Suprapubic skin (tissue), 4 donors: ENCODE data around the gene HCFC1.

Experiments used
- POLR2A ChIP-seq, 2 donors: fragments of 450-650 bp; IDR thresholded peaks; one replicate each; pipeline ENCODE4 v1.6.1; 2017; ENCODE audit warnings: antibody characterized with exemption in 2 of 2, mild to moderate bottlenecking in 2 of 2, moderate library complexity in 2 of 2
- POLR2AphosphoS5 ChIP-seq, 3 donors: sonication (generic); formaldehyde crosslinking; IDR thresholded peaks; one replicate each; pipeline ENCODE4 v1.6.1; 2017; ENCODE audit warnings: antibody characterized with exemption in 3 of 3
- TF ChIP-seq, protein P1 (sequence below), 2 donors: fragments of 200-600 bp in 1 of 2; fragments of 450-650 bp in 1 of 2; sonication (generic) in 1 of 2; IDR thresholded peaks; one replicate each; pipeline ENCODE4 v1.5.1; 2016 to 2019; ENCODE audit warnings: antibody characterized with exemption in 2 of 2, mild to moderate bottlenecking in 1 of 2, moderate library complexity in 1 of 2

DNA sequence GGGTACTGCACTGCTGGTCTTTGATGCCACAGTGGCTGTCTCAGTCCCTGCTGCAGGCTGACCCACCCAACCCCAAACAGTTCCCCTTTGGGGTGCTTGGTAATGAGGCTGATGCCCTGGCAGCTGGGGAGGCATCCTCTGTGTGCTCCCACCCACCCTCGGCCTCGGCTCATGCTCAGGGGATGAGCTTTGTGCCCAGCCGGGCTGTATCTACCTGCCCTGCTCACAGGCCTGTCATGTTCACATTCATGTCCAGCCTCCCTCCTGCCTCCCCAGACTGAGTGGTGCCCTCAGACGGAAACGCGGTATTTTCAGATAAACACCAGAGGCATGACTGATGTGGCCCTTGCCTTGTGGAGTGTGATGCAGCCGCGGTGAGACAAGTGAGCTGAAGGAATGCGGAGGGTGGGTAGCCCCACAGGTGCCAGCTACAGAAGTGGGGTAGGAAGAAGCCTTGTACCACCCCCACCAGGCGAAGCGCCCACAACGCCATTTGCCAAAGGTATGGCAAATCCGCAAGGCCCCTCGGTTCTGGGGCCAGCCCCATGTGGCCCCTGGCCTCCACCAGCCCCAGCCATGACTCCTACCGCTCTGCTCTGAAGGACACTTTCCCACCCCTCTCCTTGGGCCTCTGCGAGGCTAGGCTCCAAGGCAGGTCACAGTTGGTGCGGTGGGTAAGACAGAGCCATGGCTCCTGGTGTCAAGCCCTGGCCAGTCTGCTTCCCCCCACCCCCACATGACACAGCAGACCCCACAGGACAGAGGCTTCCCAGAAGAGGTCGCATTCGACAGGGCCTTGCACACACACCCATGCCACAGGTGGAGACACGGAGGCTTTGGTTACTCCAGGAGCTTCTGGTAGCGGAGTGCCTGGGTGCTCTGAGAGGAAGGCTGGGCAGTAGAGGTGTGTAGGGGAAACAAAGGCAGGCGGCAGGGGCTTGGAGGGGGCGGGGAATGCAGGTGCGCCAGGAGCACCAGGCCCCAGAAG is 25.4 kb downstream of the HCFC1 start:
- TF ChIP-seq, protein P1, sequence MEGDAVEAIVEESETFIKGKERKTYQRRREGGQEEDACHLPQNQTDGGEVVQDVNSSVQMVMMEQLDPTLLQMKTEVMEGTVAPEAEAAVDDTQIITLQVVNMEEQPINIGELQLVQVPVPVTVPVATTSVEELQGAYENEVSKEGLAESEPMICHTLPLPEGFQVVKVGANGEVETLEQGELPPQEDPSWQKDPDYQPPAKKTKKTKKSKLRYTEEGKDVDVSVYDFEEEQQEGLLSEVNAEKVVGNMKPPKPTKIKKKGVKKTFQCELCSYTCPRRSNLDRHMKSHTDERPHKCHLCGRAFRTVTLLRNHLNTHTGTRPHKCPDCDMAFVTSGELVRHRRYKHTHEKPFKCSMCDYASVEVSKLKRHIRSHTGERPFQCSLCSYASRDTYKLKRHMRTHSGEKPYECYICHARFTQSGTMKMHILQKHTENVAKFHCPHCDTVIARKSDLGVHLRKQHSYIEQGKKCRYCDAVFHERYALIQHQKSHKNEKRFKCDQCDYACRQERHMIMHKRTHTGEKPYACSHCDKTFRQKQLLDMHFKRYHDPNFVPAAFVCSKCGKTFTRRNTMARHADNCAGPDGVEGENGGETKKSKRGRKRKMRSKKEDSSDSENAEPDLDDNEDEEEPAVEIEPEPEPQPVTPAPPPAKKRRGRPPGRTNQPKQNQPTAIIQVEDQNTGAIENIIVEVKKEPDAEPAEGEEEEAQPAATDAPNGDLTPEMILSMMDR (IDR thresholded peaks at IDR 0.05), result no peak
- TF ChIP-seq POLR2A (IDR thresholded peaks at IDR 0.05), result no peak
- no peak for TF ChIP-seq POLR2AphosphoS5 (IDR thresholded peaks at IDR 0.05)
